Measurements from ENCODE around the gene POTED. TPM values are rescaled to one million over a fixed set of nuclear protein-coding genes. Genes with fewer than 3 reads are reported as not detected.
"Not testable (repeated sequence)": the region's sequence is repeated elsewhere in the genome, so short reads cannot be mapped to it uniquely, and the experiment has no call there.

The POTED gene
- total RNA-seq (2012; rRNA removed): not detected in 2 replicates
- polyA plus RNA-seq (2012; rRNA removed): not detected in 2 replicates
- not detected in 2 replicates for polyA plus RNA-seq (2012; cell fraction: cytosol; rRNA removed)
- polyA plus RNA-seq (2012; cell fraction: nucleus; rRNA removed; ENCODE audit: low replicate concordance): not detected in 2 replicates
- Bru-seq, nascent RNA: not detected
- BruChase-seq, experiment 1, labeled RNA remaining after a 6-hour chase: not detected
- not detected for BruChase-seq, experiment 2, labeled RNA remaining after a 2-hour chase
- long read RNA-seq: 0 reads

GRCh38 chr21:13609477-13609876 is at the start of gene POTED:
TSS of gene POTED (plus strand) at chr21:13609777. CDS start at chr21:13610229, 452 bp downstream.
- H3K79me1 ChIP-seq (ENCODE audit: low read depth in 1 of 2, low read length in 2 of 2); H2AFZ ChIP-seq (replicated peaks; ENCODE audit: low read length, poor library complexity); H3K9me1 ChIP-seq (ENCODE audit: insufficient read depth, low read length); H3K27me3 ChIP-seq (ENCODE audit: control insufficient read depth, insufficient read depth, low read length); BruUV-seq (replicated peaks); H3K27ac ChIP-seq (ENCODE audit: insufficient read depth, low read length); in situ Hi-C loops (cut with MboI; ENCODE audit: low sequenced_read_pairs); dilution Hi-C loops (cut with HindIII; ENCODE audit: low sequenced_read_pairs, unreplicated experiment); H3K14ac ChIP-seq (replicated peaks; ENCODE audit: low read depth, low read length); intact Hi-C loops (cut with micrococcal nuclease); H3K56ac ChIP-seq (ENCODE audit: extremely low read depth, insufficient read depth, low read length); H4K8ac ChIP-seq (ENCODE audit: low read depth in 2 of 2, low read length in 2 of 2); H4K20me1 ChIP-seq (ENCODE audit: insufficient read depth, low read length); CTCF ChIA-PET; H2AK5ac ChIP-seq (ENCODE audit: low read depth, low read length); H3K18ac ChIP-seq (ENCODE audit: low read depth, low read length); H4K91ac ChIP-seq (ENCODE audit: insufficient read depth, low read depth, low read length); H3K4me2 ChIP-seq (ENCODE audit: low read depth, low read length); H2BK20ac ChIP-seq (ENCODE audit: low read depth, low read length); H2AK9ac ChIP-seq (replicated peaks; ENCODE audit: low read depth, low read length, poor library complexity); H3K36me3 ChIP-seq (ENCODE audit: control insufficient read depth, insufficient read depth, low read length); H2BK5ac ChIP-seq (ENCODE audit: low read depth, low read length, poor library complexity, severe bottlenecking); H3K4ac ChIP-seq (ENCODE audit: low read depth, low read length); H3K4me1 ChIP-seq (ENCODE audit: control insufficient read depth, insufficient read depth, low read length); H3K9ac ChIP-seq (ENCODE audit: low read depth, low read length); H2BK120ac ChIP-seq (ENCODE audit: low read depth, low read length); POLR2A ChIA-PET (ENCODE audit: unreplicated experiment); H3K23ac ChIP-seq (ENCODE audit: low read depth, low read length); H2BK15ac ChIP-seq (ENCODE audit: low read depth, low read length); DNase-seq; H3K4me3 ChIP-seq (ENCODE audit: insufficient read depth, low read depth, low read length); H4K5ac ChIP-seq (ENCODE audit: low read depth, low read length); ATAC-seq (ENCODE audit: low read depth); H3K9me3 ChIP-seq (ENCODE audit: control insufficient read depth, insufficient read depth, low read length): not testable (repeated sequence)
- no CpG with 5 or more reads among the region's 42 CpGs for whole genome bisulfite sequencing, 2 experiments (ENCODE audit: extremely low coverage in 2 of 2, insufficient read length in 1 of 2)

GRCh38 chr21:13650101-13650500 is 40.5 kb downstream of the POTED start:
- H2BK20ac ChIP-seq (ENCODE audit: low read depth, low read length); H3K27ac ChIP-seq (ENCODE audit: insufficient read depth, low read length); H2AFZ ChIP-seq (replicated peaks; ENCODE audit: low read length, poor library complexity); H2AK9ac ChIP-seq (replicated peaks; ENCODE audit: low read depth, low read length, poor library complexity); H3K18ac ChIP-seq (ENCODE audit: low read depth, low read length); H2AK5ac ChIP-seq (ENCODE audit: low read depth, low read length); H3K4ac ChIP-seq (ENCODE audit: low read depth, low read length); H4K5ac ChIP-seq (ENCODE audit: low read depth, low read length); H3K79me1 ChIP-seq (ENCODE audit: low read depth in 1 of 2, low read length in 2 of 2); in situ Hi-C loops (cut with MboI; ENCODE audit: low sequenced_read_pairs); BruUV-seq (replicated peaks); H3K56ac ChIP-seq (ENCODE audit: extremely low read depth, insufficient read depth, low read length); DNase-seq; H3K4me1 ChIP-seq (ENCODE audit: control insufficient read depth, insufficient read depth, low read length); ATAC-seq (ENCODE audit: low read depth); POLR2A ChIA-PET (ENCODE audit: unreplicated experiment); H3K4me2 ChIP-seq (ENCODE audit: low read depth, low read length); H3K36me3 ChIP-seq (ENCODE audit: control insufficient read depth, insufficient read depth, low read length); CTCF ChIA-PET; H3K9ac ChIP-seq (ENCODE audit: low read depth, low read length); H3K9me3 ChIP-seq (ENCODE audit: control insufficient read depth, insufficient read depth, low read length); H2BK5ac ChIP-seq (ENCODE audit: low read depth, low read length, poor library complexity, severe bottlenecking); H3K9me1 ChIP-seq (ENCODE audit: insufficient read depth, low read length); H3K23ac ChIP-seq (ENCODE audit: low read depth, low read length); H3K14ac ChIP-seq (replicated peaks; ENCODE audit: low read depth, low read length); intact Hi-C loops (cut with micrococcal nuclease); H4K20me1 ChIP-seq (ENCODE audit: insufficient read depth, low read length); H4K91ac ChIP-seq (ENCODE audit: insufficient read depth, low read depth, low read length); H3K4me3 ChIP-seq (ENCODE audit: insufficient read depth, low read depth, low read length); H4K8ac ChIP-seq (ENCODE audit: low read depth in 2 of 2, low read length in 2 of 2); H3K27me3 ChIP-seq (ENCODE audit: control insufficient read depth, insufficient read depth, low read length); dilution Hi-C loops (cut with HindIII; ENCODE audit: low sequenced_read_pairs, unreplicated experiment); H2BK15ac ChIP-seq (ENCODE audit: low read depth, low read length); H2BK120ac ChIP-seq (ENCODE audit: low read depth, low read length): not testable (repeated sequence)
- no CpG with 5 or more reads among the region's 5 CpGs for WGBS, 2 experiments (ENCODE audit: extremely low coverage in 2 of 2, insufficient read length in 1 of 2)
